BLaER1 treated with 17β-estradiol and CSF1 and Interleukin-3, amounts not matched to agents 10 nM and 100 nM (cell line): ENCODE results near the gene EP400.

Source experiments
- H3K27ac ChIP-seq, 11 experiments: shearing (Covaris generic); formaldehyde crosslinking; 2 replicates each; pipeline ENCODE4 v1.8.1; 2022
- H3K27me3 ChIP-seq, 11 experiments: shearing (Covaris generic); formaldehyde crosslinking; 2 replicates each; pipeline ENCODE4 v1.8.1; 2022
- H3K36me3 ChIP-seq, 11 experiments: shearing (Covaris generic); formaldehyde crosslinking; 2 replicates each; pipeline ENCODE4 v1.8.1; 2022
- H3K4me1 ChIP-seq, 10 experiments: shearing (Covaris generic); formaldehyde crosslinking; 2 replicates each; pipeline ENCODE4 v1.8.1; 2022
- H3K4me2 ChIP-seq, 11 experiments: shearing (Covaris generic); formaldehyde crosslinking; 2 replicates each; pipeline ENCODE4 v1.8.1; 2022
- H3K4me3 ChIP-seq, 10 experiments: shearing (Covaris generic); formaldehyde crosslinking; 2 replicates each; pipeline ENCODE4 v1.8.1; 2022
- H3K9ac ChIP-seq, 11 experiments: shearing (Covaris generic); formaldehyde crosslinking; 2 replicates each; pipeline ENCODE4 v1.8.1; 2022
- H3K9me3 ChIP-seq, 11 experiments: shearing (Covaris generic); formaldehyde crosslinking; replicated peaks in 1 of 11; 2 replicates each; pipeline ENCODE4 v1.8.1; 2022
- H4K20me1 ChIP-seq, 11 experiments: shearing (Covaris generic); formaldehyde crosslinking; 2 replicates each; pipeline ENCODE4 v1.8.1; 2022
- Cebpa-rat ChIP-seq, 11 experiments: shearing (Covaris generic); IDR thresholded peaks; 2 replicates each; pipeline ENCODE4 v1.8.1; 2022

EP400 gene

GRCh38 chr12:132103542-132104308, 154.0 kb downstream of the EP400 start:
- no peak overlapping the region for H3K9ac ChIP-seq

GRCh38 chr12:132105467-132105866, 155.7 kb downstream of the EP400 start:
- H3K4me3 ChIP-seq: no peak overlapping the region
- peaks cover 30 to 76% (median 53%) of the 10 kb centered on the region in 11 experiments for H3K36me3 ChIP-seq
- no peak for TF ChIP-seq Cebpa-rat (IDR thresholded peaks at IDR 0.05)
- H3K4me2 ChIP-seq: no peak overlapping the region
- peaks cover 13 to 30% (median 22%) of the 10 kb centered on the region in 10 experiments; a peak in 18 of 20 replicates for H3K4me1 ChIP-seq
- H4K20me1 ChIP-seq: peaks cover 0 to 37% (median 9%) of the 10 kb centered on the region in 11 experiments; a peak in 14 of 22 replicates
- H3K27me3 ChIP-seq: no peaks in the 10 kb centered on the region
- H3K9me3 ChIP-seq: no peaks in the 10 kb centered on the region
- H3K9ac ChIP-seq: no peak overlapping the region
- no peak overlapping the region for H3K27ac ChIP-seq

More at GRCh38 chr12:132103542-132104308, 154.0 kb downstream of the EP400 start:
- H3K27me3 ChIP-seq: no peaks in the 10 kb centered on the region
- H3K9me3 ChIP-seq: no peaks in the 10 kb centered on the region
- H3K4me1 ChIP-seq: peaks cover 4 to 22% (median 14%) of the 10 kb centered on the region in 10 experiments; a peak in 15 of 20 replicates
- TF ChIP-seq Cebpa-rat (IDR thresholded peaks at IDR 0.05): no peak
- H3K27ac ChIP-seq: no peak overlapping the region
- peaks cover 0 to 42% (median 17%) of the 10 kb centered on the region in 11 experiments; a peak in 14 of 22 replicates for H4K20me1 ChIP-seq
- H3K4me2 ChIP-seq: no peak overlapping the region
- H3K36me3 ChIP-seq: peaks cover 45 to 84% (median 62%) of the 10 kb centered on the region in 11 experiments
- no peak overlapping the region for H3K4me3 ChIP-seq

- Histone ChIP-seq H3K36me3 (peaks cover 29 to 77% (median 53%) of the 10 kb centered on the region in 11 experiments), H3K4me2 (peak overlapping the region in 2 of 11 experiments; percentile 24 to 38; a peak in 1 of 22 replicates)
Measured at GRCh38 chr12:132106921-132107320, 157.2 kb downstream of the EP400 start.

GRCh38 chr12:132108211-132108832, 158.6 kb downstream of the EP400 start:
- Histone ChIP-seq H3K36me3 (peaks cover 29 to 68% (median 52%) of the 10 kb centered on the region in 11 experiments), H3K4me3 (no peak overlapping the region), H3K4me2 (peak overlapping the region in 4 of 11 experiments; percentile 3 to 38 (median 30); a peak in 6 of 22 replicates), H4K20me1 (peaks cover 0 to 33% (median 7%) of the 10 kb centered on the region in 11 experiments; a peak in 12 of 22 replicates), H3K9me3 (no peaks in the 10 kb centered on the region), H3K27ac (no peak overlapping the region), H3K4me1 (peaks cover 34 to 58% (median 50%) of the 10 kb centered on the region in 10 experiments), H3K9ac (peak overlapping the region in 2 of 11 experiments; percentile 5 to 30; a peak in 1 of 22 replicates), H3K27me3 (no peaks in the 10 kb centered on the region)
- no peak for TF ChIP-seq Cebpa-rat (IDR thresholded peaks at IDR 0.05)

More at GRCh38 chr12:132106921-132107320, 157.2 kb downstream of the EP400 start:
- no peak overlapping the region for H3K9ac ChIP-seq
- H3K4me3 ChIP-seq: no peak overlapping the region
- no peak overlapping the region for H3K27ac ChIP-seq
- H3K27me3 ChIP-seq: no peaks in the 10 kb centered on the region
- no peaks in the 10 kb centered on the region for H3K9me3 ChIP-seq
- no peak for TF ChIP-seq Cebpa-rat (IDR thresholded peaks at IDR 0.05)
- peaks cover 0 to 39% (median 7%) of the 10 kb centered on the region in 11 experiments; a peak in 12 of 22 replicates for H4K20me1 ChIP-seq
- H3K4me1 ChIP-seq: peaks cover 20 to 44% (median 36%) of the 10 kb centered on the region in 10 experiments

- Histone ChIP-seq H3K4me3 (no peak overlapping the region), H3K9me3 (no peaks in the 10 kb centered on the region), H3K27me3 (no peaks in the 10 kb centered on the region), H3K27ac (no peak overlapping the region), H3K4me2 (peak overlapping the region in 3 of 11 experiments; percentile 23 to 45 (median 27); a peak in 4 of 22 replicates), H3K4me1 (peaks cover 37 to 73% (median 63%) of the 10 kb centered on the region in 10 experiments), H4K20me1 (peaks cover 0 to 25% (median 7%) of the 10 kb centered on the region in 11 experiments; a peak in 10 of 22 replicates), H3K9ac (no peak overlapping the region), H3K36me3 (peaks cover 38 to 70% (median 53%) of the 10 kb centered on the region in 11 experiments)
- TF ChIP-seq Cebpa-rat (IDR thresholded peaks at IDR 0.05): no peak
Measured at GRCh38 chr12:132109741-132110140, 160.0 kb downstream of the EP400 start.

GRCh38 chr12:132110677-132111076, 160.9 kb downstream of the EP400 start:
- Histone ChIP-seq H3K36me3 (peaks cover 40 to 72% (median 55%) of the 10 kb centered on the region in 11 experiments), H3K4me2 (peak overlapping the region in 5 of 11 experiments; percentile 73 to 93 (median 81); a peak in 6 of 22 replicates)

GRCh38 chr12:132111654-132112304, 162.0 kb downstream of the EP400 start:
- H4K20me1 ChIP-seq: peaks cover 0 to 33% (median 7%) of the 10 kb centered on the region in 11 experiments; a peak in 10 of 22 replicates
- peak overlapping the region; percentile 13 to 93 (median 73) for H3K4me2 ChIP-seq
- TF ChIP-seq Cebpa-rat (IDR thresholded peaks at IDR 0.05): no peak
- H3K36me3 ChIP-seq: peaks cover 46 to 73% (median 57%) of the 10 kb centered on the region in 11 experiments
- no peak overlapping the region for H3K4me3 ChIP-seq
- no peaks in the 10 kb centered on the region for H3K27me3 ChIP-seq
- no peaks in the 10 kb centered on the region for H3K9me3 ChIP-seq
- H3K27ac ChIP-seq: peak overlapping the region in 6 of 11 experiments; percentile 10 to 64 (median 40); a peak in 7 of 22 replicates
- peak overlapping the region in 4 of 11 experiments; percentile 0 to 48 (median 32); a peak in 4 of 22 replicates for H3K9ac ChIP-seq
- peaks cover 37 to 93% (median 79%) of the 10 kb centered on the region in 10 experiments for H3K4me1 ChIP-seq

More at GRCh38 chr12:132110677-132111076, 160.9 kb downstream of the EP400 start:
- Histone ChIP-seq H3K9me3 (no peaks in the 10 kb centered on the region), H3K4me3 (no peak overlapping the region), H3K4me1 (peaks cover 37 to 82% (median 71%) of the 10 kb centered on the region in 10 experiments), H3K27ac (no peak overlapping the region), H4K20me1 (peaks cover 0 to 30% (median 7%) of the 10 kb centered on the region in 11 experiments; a peak in 10 of 22 replicates), H3K9ac (no peak overlapping the region), H3K27me3 (no peaks in the 10 kb centered on the region)
- TF ChIP-seq Cebpa-rat (IDR thresholded peaks at IDR 0.05): no peak

- H3K9ac ChIP-seq: peak overlapping the region in 1 of 11 experiments; percentile 29; a peak in 2 of 22 replicates
- H3K4me1 ChIP-seq: peaks cover 41 to 100% (median 90%) of the 10 kb centered on the region in 10 experiments
- no peak overlapping the region for H3K4me3 ChIP-seq
- H3K36me3 ChIP-seq: peaks cover 31 to 64% (median 49%) of the 10 kb centered on the region in 11 experiments; a peak in 21 of 22 replicates
- peaks cover 0 to 49% (median 0%) of the 10 kb centered on the region in 11 experiments; a peak in 6 of 22 replicates for H4K20me1 ChIP-seq
- peaks cover 0 to 23% (median 0%) of the 10 kb centered on the region in 11 experiments; a peak in 7 of 22 replicates for H3K27me3 ChIP-seq
- H3K4me2 ChIP-seq: peak overlapping the region in 8 of 11 experiments; percentile 26 to 93 (median 74); a peak in 15 of 22 replicates
- H3K9me3 ChIP-seq: peaks cover 0 to 7% (median 0%) of the 10 kb centered on the region in 11 experiments; a peak in 1 of 22 replicates
- no peak for TF ChIP-seq Cebpa-rat (IDR thresholded peaks at IDR 0.05)
- H3K27ac ChIP-seq: peak overlapping the region in 4 of 11 experiments; percentile 41 to 64 (median 56); a peak in 8 of 22 replicates
Measured at GRCh38 chr12:132114667-132115066, 164.9 kb downstream of the EP400 start.
